GM12878 (cell line): ENCODE data around the gene CA11. TPM values are rescaled to one million over a fixed set of nuclear protein-coding genes. Genes with fewer than 3 reads are reported as not detected.
A peak's percentile ranks its signal among the peaks of the same experiment; 100 is the strongest.

Experiments used
- BHLHE40 ChIP-seq, 2 experiments: fragments of 450-650 bp in 1 of 2; IDR thresholded peaks; 2 replicates each; pipeline ENCODE4 v1.6.1; 2011 to 2017; ENCODE audit warnings: low read depth in 2 of 2, borderline replicate concordance in 1 of 2, improper control_type of control experiment in 1 of 2, low read length in 1 of 2, mild to moderate bottlenecking in 1 of 2
- CBX3 ChIP-seq: fragments of 200-600 bp; sonication (generic); IDR thresholded peaks from 2 replicates; pipeline ENCODE4 v1.6.1; 2016; ENCODE audit warnings: low read depth, borderline replicate concordance
- ETV6 ChIP-seq, 2 experiments: fragments of 450-650 bp in 1 of 2; IDR thresholded peaks in 1 of 2; conservative IDR thresholded peaks in 1 of 2; 2 replicates each; pipeline ENCODE4 v1.6.1; 2014; ENCODE audit warnings: antibody characterized with exemption in 1 of 2, borderline replicate concordance in 1 of 2, low read depth in 1 of 2, mild to moderate bottlenecking in 1 of 2, moderate library complexity in 1 of 2
- GATAD2B ChIP-seq: fragments of 450-650 bp; conservative IDR thresholded peaks from 2 replicates; pipeline ENCODE4 v1.6.1; 2017; ENCODE audit warnings: low read depth, mild to moderate bottlenecking, moderate library complexity
- HDAC2 ChIP-seq: fragments of 200-600 bp; sonication (generic); IDR thresholded peaks from 2 replicates; pipeline ENCODE4 v1.6.1; 2017
- HDAC6 ChIP-seq: fragments of 200-600 bp; sonication (generic); IDR thresholded peaks from one replicate; pipeline ENCODE4 v1.8.0; 2017; ENCODE audit warnings: antibody characterized with exemption; ENCODE audit not compliant: unreplicated experiment
- KDM1A ChIP-seq: fragments of 200-600 bp; sonication (generic); IDR thresholded peaks from 2 replicates; pipeline ENCODE4 v1.6.1; 2016; ENCODE audit warnings: borderline replicate concordance
- KLF5 ChIP-seq: fragments of 450-650 bp; IDR thresholded peaks from 2 replicates; pipeline ENCODE4 v1.6.1; 2014; ENCODE audit warnings: mild to moderate bottlenecking; ENCODE audit not compliant: partially characterized antibody
- LARP7 ChIP-seq: fragments of 450-650 bp; IDR thresholded peaks from 2 replicates; pipeline ENCODE4 v1.6.1; 2017; ENCODE audit warnings: mild to moderate bottlenecking
- NFYB ChIP-seq: IDR thresholded peaks from 2 replicates; pipeline ENCODE4 v1.6.1; 2011; ENCODE audit warnings: low read depth, mild to moderate bottlenecking, low read length, improper control_type of control experiment, moderate library complexity; ENCODE audit not compliant: insufficient read depth
- RAD21 ChIP-seq: IDR thresholded peaks from 2 replicates; pipeline ENCODE4 v1.6.1; 2011; ENCODE audit warnings: mild to moderate bottlenecking, low read depth, low read length, moderate library complexity; ENCODE audit not compliant: insufficient read depth
- RBBP5 ChIP-seq: fragments of 200-600 bp; sonication (generic); conservative IDR thresholded peaks from 2 replicates; pipeline ENCODE4 v1.6.1; 2016
- RUNX3 ChIP-seq: IDR thresholded peaks from 2 replicates; pipeline ENCODE4 v1.6.1; 2012; ENCODE audit warnings: low read length, inconsistent platforms
- SMAD1 ChIP-seq: fragments of 450-650 bp; IDR thresholded peaks from 2 replicates; pipeline ENCODE4 v1.6.1; 2018; ENCODE audit warnings: mild to moderate bottlenecking, low read depth; ENCODE audit not compliant: partially characterized antibody
- SMARCA5 ChIP-seq: fragments of 450-650 bp; IDR thresholded peaks from 2 replicates; pipeline ENCODE4 v1.6.1; 2017; ENCODE audit warnings: mild to moderate bottlenecking
- SMC3 ChIP-seq: IDR thresholded peaks from 2 replicates; pipeline ENCODE4 v1.6.1; 2011; ENCODE audit warnings: low read length, improper control_type of control experiment, borderline replicate concordance
- SRF ChIP-seq, 2 experiments: IDR thresholded peaks; 2 replicates each; pipeline ENCODE4 v1.6.1; 2011; ENCODE audit warnings: low read depth in 2 of 2, low read length in 2 of 2, mild to moderate bottlenecking in 1 of 2, moderate library complexity in 1 of 2
- SUZ12 ChIP-seq: fragments of 200-600 bp; sonication (generic); IDR thresholded peaks from one replicate; pipeline ENCODE4 v1.6.1; 2018; ENCODE audit warnings: antibody characterized with exemption, mild to moderate bottlenecking; ENCODE audit not compliant: unreplicated experiment
- TCF12 ChIP-seq: IDR thresholded peaks from 2 replicates; pipeline ENCODE4 v1.6.1; 2011; ENCODE audit warnings: low read depth, mild to moderate bottlenecking, low read length
- YY1 ChIP-seq: IDR thresholded peaks from 2 replicates; pipeline ENCODE4 v1.6.1; 2011; ENCODE audit warnings: low read depth, mild to moderate bottlenecking, low read length
- ZNF217 ChIP-seq: fragments of 450-650 bp; IDR thresholded peaks from 2 replicates; pipeline ENCODE4 v1.6.1; 2017; ENCODE audit warnings: antibody characterized with exemption, mild to moderate bottlenecking
- polyA plus RNA-seq, 11 experiments: library from polyadenylated mRNA; depleted of rRNA in 4 of 11; unstranded in 6 of 11; stranded (reverse) in 5 of 11; fragments of >200 nt; fragmentation: Nextera tagmentation in 4 of 11; fragmentation: Illumina TruSeq in 1 of 11; extraction: Ambion mirVana in 4 of 11; extraction: Trizol in 1 of 11; gene quantifications; 1 replicate in 1 of 11; 2 replicates in 10 of 11; pipeline versions ENCODE4 v1.2.1 to v1.2.3, GENCODE V29; 2011 to 2016; ENCODE audit warnings: inconsistent platforms in 2 of 11, missing spikeins in 2 of 11, low read depth in 1 of 11
- total RNA-seq, 4 experiments: library from RNA; depleted of rRNA in 3 of 4; stranded (reverse); fragments of >200 nt in 3 of 4; fragmentation: Illumina TruSeq in 1 of 4; extraction: Trizol in 1 of 4; gene quantifications; 2 replicates each; pipeline versions ENCODE4 v1.2.1 to v1.2.3, GENCODE V29; 2013 to 2021
- TF ChIP-seq, protein P1 (sequence below): fragments of 450-650 bp; formaldehyde crosslinking; IDR thresholded peaks from 2 replicates; pipeline ENCODE4 v1.5.0; 2022; ENCODE audit warnings: mild to moderate bottlenecking, missing genetic modification characterization
- TF ChIP-seq, protein P2 (sequence below), 3 experiments: IDR thresholded peaks in 2 of 3; conservative IDR thresholded peaks in 1 of 3; 2 replicates each; pipeline ENCODE4 v1.5.1; 2011; ENCODE audit warnings: low read depth in 3 of 3, low read length in 3 of 3, mild to moderate bottlenecking in 3 of 3, control low read depth in 2 of 3, moderate library complexity in 2 of 3, inconsistent platforms in 1 of 3, mixed read lengths in 1 of 3; ENCODE audit not compliant: control insufficient read depth in 2 of 3, insufficient read depth in 1 of 3; ENCODE audit errors: extremely low read depth in 1 of 3

Gene CA11
- total and polyA plus RNA-seq, 10 of the 15 experiments (the other 5 are each of a cell fraction or from before 2014, with no cell fraction given) = 1.7 to 7.5 (median 2.4) TPM

- TF ChIP-seq, protein P1, sequence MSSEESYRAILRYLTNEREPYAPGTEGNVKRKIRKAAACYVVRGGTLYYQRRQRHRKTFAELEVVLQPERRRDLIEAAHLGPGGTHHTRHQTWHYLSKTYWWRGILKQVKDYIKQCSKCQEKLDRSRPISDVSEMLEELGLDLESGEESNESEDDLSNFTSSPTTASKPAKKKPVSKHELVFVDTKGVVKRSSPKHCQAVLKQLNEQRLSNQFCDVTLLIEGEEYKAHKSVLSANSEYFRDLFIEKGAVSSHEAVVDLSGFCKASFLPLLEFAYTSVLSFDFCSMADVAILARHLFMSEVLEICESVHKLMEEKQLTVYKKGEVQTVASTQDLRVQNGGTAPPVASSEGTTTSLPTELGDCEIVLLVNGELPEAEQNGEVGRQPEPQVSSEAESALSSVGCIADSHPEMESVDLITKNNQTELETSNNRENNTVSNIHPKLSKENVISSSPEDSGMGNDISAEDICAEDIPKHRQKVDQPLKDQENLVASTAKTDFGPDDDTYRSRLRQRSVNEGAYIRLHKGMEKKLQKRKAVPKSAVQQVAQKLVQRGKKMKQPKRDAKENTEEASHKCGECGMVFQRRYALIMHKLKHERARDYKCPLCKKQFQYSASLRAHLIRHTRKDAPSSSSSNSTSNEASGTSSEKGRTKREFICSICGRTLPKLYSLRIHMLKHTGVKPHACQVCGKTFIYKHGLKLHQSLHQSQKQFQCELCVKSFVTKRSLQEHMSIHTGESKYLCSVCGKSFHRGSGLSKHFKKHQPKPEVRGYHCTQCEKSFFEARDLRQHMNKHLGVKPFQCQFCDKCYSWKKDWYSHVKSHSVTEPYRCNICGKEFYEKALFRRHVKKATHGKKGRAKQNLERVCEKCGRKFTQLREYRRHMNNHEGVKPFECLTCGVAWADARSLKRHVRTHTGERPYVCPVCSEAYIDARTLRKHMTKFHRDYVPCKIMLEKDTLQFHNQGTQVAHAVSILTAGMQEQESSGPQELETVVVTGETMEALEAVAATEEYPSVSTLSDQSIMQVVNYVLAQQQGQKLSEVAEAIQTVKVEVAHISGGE (CRISPR knock-in tag) = no peak
- TF ChIP-seq RUNX3 = peak; percentile 49
- 0 out of 2 replicates have a peak, but pooled peaks have one; percentile 77 for TF ChIP-seq HDAC2
- TF ChIP-seq SUZ12 = no peak
- TF ChIP-seq SMAD1 = no peak
- 0 out of 2 replicates have a peak, but pooled peaks have one; percentile 42 for TF ChIP-seq KDM1A
- TF ChIP-seq KLF5 = peak; percentile 62
- TF ChIP-seq SRF (IDR thresholded peaks at IDR 0.05; ENCODE audit: low read depth in 2 of 2, low read length in 2 of 2) = no peak
- no peak for TF ChIP-seq HDAC6
- peak; percentile 51 for TF ChIP-seq RAD21
- peak; percentile 84; the same call in 1 of the 2 replicates for TF ChIP-seq ZNF217
- no peak for TF ChIP-seq CBX3
- TF ChIP-seq BHLHE40 (IDR thresholded peaks at IDR 0.05; ENCODE audit: borderline replicate concordance in 1 of 2, low read depth in 2 of 2, low read length in 1 of 2) = peak in 1 of 2 experiments; percentile 26; a peak in 1 of 4 replicates
- peak; percentile 39; the same call in 1 of the 2 replicates for TF ChIP-seq GATAD2B
- TF ChIP-seq TCF12 = 0 out of 2 replicates have a peak, but pooled peaks have one; percentile 9
- TF ChIP-seq ETV6 (conservative IDR thresholded peaks at IDR 0.05 in 1 of 2, IDR thresholded peaks at IDR 0.05 in 1 of 2; ENCODE audit: borderline replicate concordance in 1 of 2, low read depth in 1 of 2) = no peak
- peak; percentile 60 for TF ChIP-seq SMC3
- TF ChIP-seq RBBP5 = no peak
- no peak for TF ChIP-seq NFYB
- peak; percentile 72 for TF ChIP-seq YY1
- TF ChIP-seq LARP7 = 0 out of 2 replicates have a peak, but pooled peaks have one; percentile 48
- TF ChIP-seq, protein P2, sequence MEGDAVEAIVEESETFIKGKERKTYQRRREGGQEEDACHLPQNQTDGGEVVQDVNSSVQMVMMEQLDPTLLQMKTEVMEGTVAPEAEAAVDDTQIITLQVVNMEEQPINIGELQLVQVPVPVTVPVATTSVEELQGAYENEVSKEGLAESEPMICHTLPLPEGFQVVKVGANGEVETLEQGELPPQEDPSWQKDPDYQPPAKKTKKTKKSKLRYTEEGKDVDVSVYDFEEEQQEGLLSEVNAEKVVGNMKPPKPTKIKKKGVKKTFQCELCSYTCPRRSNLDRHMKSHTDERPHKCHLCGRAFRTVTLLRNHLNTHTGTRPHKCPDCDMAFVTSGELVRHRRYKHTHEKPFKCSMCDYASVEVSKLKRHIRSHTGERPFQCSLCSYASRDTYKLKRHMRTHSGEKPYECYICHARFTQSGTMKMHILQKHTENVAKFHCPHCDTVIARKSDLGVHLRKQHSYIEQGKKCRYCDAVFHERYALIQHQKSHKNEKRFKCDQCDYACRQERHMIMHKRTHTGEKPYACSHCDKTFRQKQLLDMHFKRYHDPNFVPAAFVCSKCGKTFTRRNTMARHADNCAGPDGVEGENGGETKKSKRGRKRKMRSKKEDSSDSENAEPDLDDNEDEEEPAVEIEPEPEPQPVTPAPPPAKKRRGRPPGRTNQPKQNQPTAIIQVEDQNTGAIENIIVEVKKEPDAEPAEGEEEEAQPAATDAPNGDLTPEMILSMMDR (IDR thresholded peaks at IDR 0.05 in 2 of 3, conservative IDR thresholded peaks at IDR 0.05 in 1 of 3; ENCODE audit: control insufficient read depth in 2 of 3, extremely low read depth in 1 of 3, insufficient read depth in 1 of 3, low read depth in 3 of 3, low read length in 3 of 3) = peak; percentile 93 to 97 (median 94)
- TF ChIP-seq SMARCA5 = peak; percentile 96
Observed at GRCh38 chr19:48588670-48589401, 57.2 kb downstream of the CA11 start (continued).
